HG03575 (cell line): ENCODE results near the gene HOXD12.

Experiments used
- ATAC-seq: cut with Tn5 transposase; IDR thresholded peaks from one replicate; pipeline ENCODE4 v1.9.1; 2021; ENCODE audit not compliant: unreplicated experiment, insufficient number of reproducible peaks, low FRiP score; ENCODE audit errors: extremely low read depth

HOXD12 gene

GRCh38 chr2:176079831-176080539 is 19.6 kb upstream of the HOXD12 start:
- no peak for ATAC-seq

DNA sequence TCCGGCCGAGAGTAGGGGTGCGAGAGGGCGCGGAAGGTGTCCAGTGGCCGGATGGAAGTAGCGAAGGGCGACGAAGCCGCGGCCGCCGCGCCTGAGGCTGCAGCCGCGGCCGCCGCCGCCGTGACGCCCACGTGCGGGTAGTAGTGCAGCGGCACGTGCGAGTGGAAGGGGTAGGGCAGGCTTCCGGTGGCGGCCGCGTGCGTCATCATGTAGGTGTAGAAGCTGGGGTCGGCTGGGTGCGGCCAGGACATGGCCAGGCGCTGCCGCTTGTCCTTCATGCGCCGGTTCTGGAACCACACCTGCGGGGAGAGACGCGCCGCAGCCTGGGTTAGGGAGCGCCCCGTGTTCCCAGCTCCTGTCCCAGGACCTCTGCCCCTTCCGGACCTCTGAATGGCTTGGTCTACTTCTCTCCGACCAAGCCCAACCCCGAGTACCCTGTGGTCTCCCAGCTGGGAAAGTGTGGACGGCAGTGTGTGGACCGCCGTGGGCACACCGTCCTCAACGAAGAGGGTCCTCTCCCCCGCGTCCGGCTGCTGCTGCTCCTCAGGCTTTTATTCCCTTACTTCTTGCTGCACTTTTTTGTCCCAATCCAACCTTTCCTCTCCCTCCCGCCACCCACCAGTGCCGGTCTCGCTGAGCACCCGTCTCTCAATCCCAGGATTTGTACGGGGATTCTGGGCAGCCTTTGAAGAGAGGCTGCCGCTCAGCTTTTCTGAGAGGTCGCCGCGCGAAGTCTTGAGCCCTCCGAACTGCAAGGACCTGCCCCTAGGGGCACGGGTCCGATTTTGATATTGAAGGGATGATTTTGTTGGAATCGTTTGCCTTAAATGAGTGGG is 18.8 kb upstream of the HOXD12 start:
- no peak for ATAC-seq

DNA sequence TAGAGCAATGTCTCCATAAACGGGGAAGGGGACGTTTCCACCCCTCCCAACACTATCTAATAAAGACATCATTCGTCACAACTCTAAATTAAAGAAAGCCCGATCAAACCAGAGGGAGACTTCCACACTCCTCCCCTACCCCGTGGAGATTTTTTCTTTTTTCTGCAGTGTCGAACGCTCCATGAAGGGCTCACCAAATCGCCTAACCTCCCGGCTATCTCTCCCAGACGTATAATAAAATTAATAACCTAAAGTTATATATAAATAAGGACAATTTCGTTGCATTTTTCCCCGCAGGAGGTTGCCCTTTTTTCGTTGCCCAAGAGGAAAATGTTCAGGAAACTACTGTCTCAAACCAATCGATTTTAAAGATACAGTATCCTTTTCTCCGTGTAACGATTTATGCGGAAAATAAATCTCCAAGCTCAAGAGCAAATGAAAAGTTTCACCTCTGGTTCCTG is 18.2 kb upstream of the HOXD12 start:
- no peak for ATAC-seq

GRCh38 chr2:176081837-176082524 is 17.6 kb upstream of the HOXD12 start:
- ATAC-seq = no peak

DNA sequence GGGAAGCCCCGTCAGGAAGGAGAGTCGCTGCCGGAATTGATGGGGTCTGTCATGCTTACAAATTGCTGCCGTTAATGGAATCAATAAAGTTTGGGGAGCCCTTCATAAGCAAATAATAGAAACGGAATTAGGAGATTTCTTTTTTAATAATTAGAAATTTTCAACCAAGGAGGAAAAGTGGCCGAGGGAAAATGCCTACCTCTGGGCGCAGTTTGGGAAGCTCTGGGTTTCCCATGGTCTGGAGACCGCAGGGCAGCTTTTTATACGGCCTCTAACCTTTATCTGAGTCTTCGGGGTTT is 17.1 kb upstream of the HOXD12 start:
- no peak for ATAC-seq

- ATAC-seq = no peak
Observed at GRCh38 chr2:176082824-176083751, 16.5 kb upstream of the HOXD12 start.

GRCh38 chr2:176083796-176084261 is 15.8 kb upstream of the HOXD12 start, which contains the start of gene EVX2:
Gene EVX2 (minus strand): TSS chr2:176083962. CDS start chr2:176083776, 186 bp downstream.
- no peak for ATAC-seq

GRCh38 chr2:176084611-176085119 is 14.9 kb upstream of the HOXD12 start:
- ATAC-seq = no peak

- ATAC-seq = no peak
Observed at GRCh38 chr2:176085120-176085788, 14.3 kb upstream of the HOXD12 start.

DNA sequence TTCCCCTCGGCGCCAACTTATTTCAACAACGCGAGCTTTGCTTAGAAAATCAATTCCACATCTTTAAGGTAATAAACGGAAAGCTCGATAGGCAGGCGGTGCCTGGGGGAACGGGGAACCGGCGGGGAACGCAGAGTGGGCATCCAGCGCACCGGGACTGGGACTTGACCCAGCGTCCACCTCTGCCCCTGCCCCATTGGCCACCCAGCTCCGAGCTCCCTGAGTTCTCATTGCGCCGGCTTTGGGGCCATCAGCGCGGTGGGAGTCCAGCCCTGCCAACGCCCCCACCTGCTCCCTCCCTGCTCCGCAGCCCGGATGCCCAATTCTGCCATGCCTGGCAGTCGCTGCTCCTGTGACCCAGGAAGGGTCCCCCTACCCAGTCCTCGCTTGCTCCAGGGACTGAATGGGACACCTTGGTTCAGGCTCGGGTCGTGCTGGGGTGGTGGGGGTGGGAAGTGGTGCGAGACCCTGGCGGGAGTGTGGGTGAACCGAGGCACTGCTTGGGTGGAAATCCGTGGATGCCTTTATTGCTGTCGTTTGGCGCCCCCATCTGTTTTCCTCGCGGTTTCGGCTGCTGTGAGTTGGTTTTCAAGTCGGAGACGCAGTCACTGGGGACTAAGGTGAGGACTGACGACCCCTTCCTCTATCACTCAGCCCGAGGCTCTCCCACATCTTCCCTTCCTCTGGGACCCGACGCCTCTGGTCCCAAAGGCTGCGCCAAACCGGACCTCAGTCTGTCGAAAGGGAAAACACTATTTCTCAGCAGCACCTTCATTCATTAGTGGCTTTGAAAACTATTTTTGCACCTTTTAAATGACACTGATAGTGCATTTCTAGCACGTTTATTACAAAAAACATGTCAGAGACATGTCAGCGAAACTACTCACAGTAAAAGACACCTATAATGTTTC is 13.5 kb upstream of the HOXD12 start:
- ATAC-seq = no peak

GRCh38 chr2:176087330-176088047 is 12.1 kb upstream of the HOXD12 start:
- no peak for ATAC-seq

DNA sequence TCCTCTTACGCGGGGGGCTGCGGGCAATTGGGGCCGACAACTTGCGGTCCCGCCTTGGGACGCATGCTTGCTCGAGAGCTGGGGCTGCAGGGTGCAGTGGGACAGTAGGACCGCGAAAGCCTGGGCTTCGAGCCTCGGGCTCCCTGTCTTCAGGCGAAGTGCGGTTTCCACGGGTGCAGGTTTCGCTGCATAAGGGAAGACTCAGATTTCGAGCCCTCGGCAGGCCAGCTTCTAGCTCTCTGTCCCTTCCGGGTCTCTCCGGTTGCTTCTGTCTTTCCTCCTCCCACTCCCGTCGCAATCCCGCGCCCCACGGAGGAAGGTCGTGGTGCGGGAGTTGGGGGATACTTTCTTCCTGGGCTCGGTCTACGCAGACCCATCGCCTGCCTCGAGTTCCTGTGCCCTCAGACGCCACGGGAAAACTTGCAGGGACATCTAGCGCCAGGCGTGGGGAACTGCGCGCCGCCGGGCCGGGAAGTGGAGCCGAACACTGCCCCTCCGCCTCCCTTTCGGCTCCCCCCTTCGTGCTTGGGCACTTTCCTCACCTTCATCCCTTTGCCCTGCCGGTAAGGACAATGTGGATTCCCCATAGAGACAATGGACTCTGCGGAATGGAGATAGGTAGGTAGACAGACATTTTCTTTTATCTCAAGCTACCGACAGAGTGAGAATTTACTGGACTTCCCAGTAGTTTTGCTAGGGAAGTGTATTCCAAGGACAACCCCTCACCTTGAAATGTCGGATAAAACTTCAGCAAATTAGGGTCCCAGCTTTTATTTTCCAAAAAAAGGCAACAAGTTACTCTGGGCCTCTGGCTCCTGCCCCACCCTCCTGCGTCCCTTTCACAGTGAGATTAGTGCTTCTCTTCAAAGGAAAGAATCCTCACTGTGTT is 11.3 kb upstream of the HOXD12 start:
- ATAC-seq = no peak

- ATAC-seq = no peak
Observed at GRCh38 chr2:176088937-176089842, 10.4 kb upstream of the HOXD12 start.

- no peak for ATAC-seq
Observed at GRCh38 chr2:176089843-176090395, 9.7 kb upstream of the HOXD12 start.
